NCI-H748 (cell line): ENCODE results near the gene SEL1L.
"Not testable (repeated sequence)": the region's sequence is repeated elsewhere in the genome, so short reads cannot be mapped to it uniquely, and the experiment has no call there.

Experiments used
- DNase-seq: peaks from one replicate; lab custom pipeline; 2025; ENCODE audit not compliant: unreplicated experiment; lab: John Stamatoyannopoulos, UW

Gene SEL1L

GRCh38 chr14:81533536-81534343, at the start of gene SEL1L:
TSS of gene SEL1L (minus strand) at chr14:81533853. CDS start at chr14:81533744, 109 bp downstream.
- peak; percentile 100 for DNase-seq

GRCh38 chr14:81582420-81582819, 48.8 kb upstream of the SEL1L start:
- no peak for DNase-seq

GRCh38 chr14:81579115-81579514, 45.5 kb upstream of the SEL1L start:
- no peak for DNase-seq

- no peak for DNase-seq
Measured at GRCh38 chr14:81571437-81571836, 37.8 kb upstream of the SEL1L start.

GRCh38 chr14:81567302-81567701, 33.6 kb upstream of the SEL1L start:
- DNase-seq = no peak

- peak; percentile 59 for DNase-seq
Measured at GRCh38 chr14:81565441-81566290, 32.0 kb upstream of the SEL1L start.

GRCh38 chr14:81562818-81563217, 29.2 kb upstream of the SEL1L start:
- DNase-seq = no peak

GRCh38 chr14:81561084-81561775, 27.6 kb upstream of the SEL1L start:
- DNase-seq = no peak

- no peak for DNase-seq
Measured at GRCh38 chr14:81559385-81559784, 25.7 kb upstream of the SEL1L start.

GRCh38 chr14:81557146-81557545, 23.5 kb upstream of the SEL1L start:
- no peak for DNase-seq

- no peak for DNase-seq
Measured at GRCh38 chr14:81555684-81556083, 22.0 kb upstream of the SEL1L start.

- DNase-seq = peak; percentile 76
Measured at GRCh38 chr14:81555051-81555450, 21.4 kb upstream of the SEL1L start.

- no peak for DNase-seq
Measured at GRCh38 chr14:81551471-81551870, 17.8 kb upstream of the SEL1L start.

GRCh38 chr14:81550001-81550637, 16.5 kb upstream of the SEL1L start:
- no peak for DNase-seq

GRCh38 chr14:81541206-81541605, 7.6 kb upstream of the SEL1L start:
- DNase-seq = not testable (repeated sequence)

GRCh38 chr14:81537193-81537592, 3.5 kb upstream of the SEL1L start:
- no peak for DNase-seq

- DNase-seq = no peak
Measured at GRCh38 chr14:81536241-81536771, 2.7 kb upstream of the SEL1L start.

GRCh38 chr14:81535396-81536164, 1.9 kb upstream of the SEL1L start:
- no peak for DNase-seq

GRCh38 chr14:81534510-81535074, 939 bp upstream of the SEL1L start:
- DNase-seq = no peak

- DNase-seq = no peak
Measured at GRCh38 chr14:81533212-81533535, 479 bp downstream of the SEL1L start.
